8988T (cell line): Measurements from ENCODE around the gene PRR33.
A peak's percentile ranks its signal among the peaks of the same experiment; 100 is the strongest.
"Not testable (repeated sequence)": the region's sequence is repeated elsewhere in the genome, so short reads cannot be mapped to it uniquely, and the experiment has no call there.

Source experiments
- DNase-seq: peaks from one replicate; pipeline ENCODE4 v3.0.0; 2011

PRR33 gene

DNA sequence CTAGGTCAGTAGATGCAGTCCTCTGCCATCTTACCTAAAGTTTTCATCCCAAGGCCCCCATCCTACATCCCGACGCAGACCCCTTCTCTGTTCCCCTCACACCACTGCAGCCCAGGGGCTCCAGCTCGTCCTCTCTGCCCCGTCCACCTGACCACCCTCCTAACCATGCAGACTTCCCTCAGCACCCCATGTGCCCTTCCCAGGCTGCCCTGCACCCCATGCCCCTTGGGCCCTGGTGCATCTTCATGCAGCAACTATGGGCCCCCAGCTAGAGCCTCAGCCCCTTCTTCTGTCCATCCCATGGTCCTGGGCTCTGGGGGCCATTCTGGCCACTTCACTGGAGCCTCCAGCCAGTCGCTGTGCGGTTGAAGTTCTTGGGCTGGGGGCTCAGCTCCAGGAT lies 2.9 kb downstream of the PRR33 start:
- DNase-seq, result no peak

DNA sequence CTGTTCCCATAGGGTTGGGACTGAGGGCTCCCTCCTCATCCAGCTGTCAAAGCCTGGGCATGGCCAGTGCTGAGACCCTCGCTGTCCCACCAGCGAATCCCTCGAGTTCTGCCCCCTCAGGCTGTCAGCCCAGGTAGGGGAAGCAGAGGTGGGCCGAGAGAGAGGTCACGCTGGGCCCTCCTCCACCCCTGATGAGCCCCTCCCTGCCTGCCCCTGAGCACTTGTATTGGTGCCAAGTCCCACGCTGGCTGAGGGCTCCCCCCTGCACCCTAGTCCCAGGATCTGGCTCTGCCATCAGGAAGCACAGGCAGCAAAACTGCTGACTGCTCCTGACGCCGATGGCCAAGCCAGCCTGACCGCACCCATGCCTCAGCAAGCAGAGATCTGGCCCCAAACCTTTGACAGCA lies 3.3 kb downstream of the PRR33 start:
- DNase-seq, result no peak

DNA sequence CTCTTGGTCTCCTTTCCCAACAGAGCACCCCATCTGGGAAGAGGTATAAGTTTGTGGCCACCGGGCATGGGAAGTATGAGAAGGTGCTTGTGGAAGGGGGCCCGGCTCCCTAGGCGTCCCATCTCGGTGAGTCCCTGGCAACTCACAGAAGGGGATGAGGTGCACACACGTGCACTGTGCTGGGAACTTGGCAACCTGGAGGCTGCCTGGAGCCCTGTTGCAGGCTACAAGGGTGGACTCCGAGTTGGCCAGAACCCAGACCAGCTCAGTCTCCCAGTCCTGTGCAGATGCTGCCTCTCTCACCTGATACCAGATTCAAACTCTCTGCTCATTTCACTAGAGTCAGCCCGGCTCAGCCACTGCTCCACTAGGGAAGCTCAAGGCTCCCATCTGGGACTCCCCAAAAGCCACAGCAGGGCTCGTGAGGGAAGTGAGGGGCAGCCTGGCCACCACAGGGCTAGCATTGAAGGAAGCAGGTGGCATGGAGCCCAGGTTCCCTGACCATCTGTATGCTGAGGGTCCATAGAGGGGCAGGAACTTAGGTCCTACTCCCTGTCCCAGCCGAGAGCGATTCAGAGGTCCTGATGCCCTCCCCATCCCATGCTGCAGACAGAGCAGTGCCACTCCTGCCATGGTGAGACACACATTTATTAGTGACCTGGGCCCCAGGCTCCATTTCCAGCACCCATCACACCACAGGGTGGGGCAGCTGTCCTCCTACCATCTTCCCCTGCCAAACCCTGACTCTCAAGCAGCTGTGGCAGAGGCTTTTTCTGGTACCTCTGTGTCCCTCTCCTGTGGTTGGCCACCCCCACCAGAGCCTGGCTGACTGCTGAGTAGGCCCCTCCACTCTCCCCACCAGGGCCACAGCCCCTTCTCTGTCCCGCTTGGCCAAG lies 4.0 kb downstream of the PRR33 start:
- peak; percentile 31 for DNase-seq

DNA sequence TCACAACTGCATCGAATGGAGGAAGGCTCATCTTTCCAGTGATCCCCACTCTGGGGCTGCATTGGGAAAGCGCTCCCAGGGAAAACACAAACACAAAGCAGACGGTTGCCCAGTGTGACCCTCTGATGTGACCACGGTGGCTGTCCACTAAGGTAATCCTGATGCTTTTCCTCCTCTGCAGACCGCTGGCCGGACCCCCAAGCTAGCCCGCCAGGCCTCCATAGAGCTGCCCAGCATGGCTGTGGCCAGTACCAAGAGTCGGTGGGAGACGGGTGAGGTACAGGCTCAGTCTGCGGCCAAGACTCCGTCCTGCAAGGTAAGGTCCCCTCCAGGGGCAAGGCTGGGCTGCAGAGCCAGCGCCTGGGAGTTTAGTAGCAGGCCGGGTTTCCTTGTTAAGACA lies 5.1 kb downstream of the PRR33 start:
- DNase-seq, result peak; percentile 11

DNA sequence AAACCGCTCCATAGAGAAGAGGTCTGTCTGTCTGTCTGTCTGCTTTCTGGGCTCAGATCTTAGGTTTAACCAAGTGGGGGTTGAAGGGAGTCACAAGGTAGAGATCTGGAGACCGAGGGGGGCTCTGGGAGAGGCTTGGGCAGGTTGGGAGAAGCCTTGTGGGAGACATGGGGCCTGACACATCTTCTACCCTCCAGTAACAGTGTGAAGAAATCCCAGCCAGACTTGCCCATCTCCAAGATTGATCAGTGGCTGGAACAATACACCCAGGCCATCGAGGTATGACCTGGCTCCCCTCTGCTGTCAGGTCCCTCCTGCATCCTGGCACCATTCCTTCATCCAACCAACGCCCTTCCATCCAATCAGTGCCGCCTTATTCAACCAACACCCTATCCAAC lies 7.4 kb downstream of the PRR33 start:
- no peak for DNase-seq

DNA sequence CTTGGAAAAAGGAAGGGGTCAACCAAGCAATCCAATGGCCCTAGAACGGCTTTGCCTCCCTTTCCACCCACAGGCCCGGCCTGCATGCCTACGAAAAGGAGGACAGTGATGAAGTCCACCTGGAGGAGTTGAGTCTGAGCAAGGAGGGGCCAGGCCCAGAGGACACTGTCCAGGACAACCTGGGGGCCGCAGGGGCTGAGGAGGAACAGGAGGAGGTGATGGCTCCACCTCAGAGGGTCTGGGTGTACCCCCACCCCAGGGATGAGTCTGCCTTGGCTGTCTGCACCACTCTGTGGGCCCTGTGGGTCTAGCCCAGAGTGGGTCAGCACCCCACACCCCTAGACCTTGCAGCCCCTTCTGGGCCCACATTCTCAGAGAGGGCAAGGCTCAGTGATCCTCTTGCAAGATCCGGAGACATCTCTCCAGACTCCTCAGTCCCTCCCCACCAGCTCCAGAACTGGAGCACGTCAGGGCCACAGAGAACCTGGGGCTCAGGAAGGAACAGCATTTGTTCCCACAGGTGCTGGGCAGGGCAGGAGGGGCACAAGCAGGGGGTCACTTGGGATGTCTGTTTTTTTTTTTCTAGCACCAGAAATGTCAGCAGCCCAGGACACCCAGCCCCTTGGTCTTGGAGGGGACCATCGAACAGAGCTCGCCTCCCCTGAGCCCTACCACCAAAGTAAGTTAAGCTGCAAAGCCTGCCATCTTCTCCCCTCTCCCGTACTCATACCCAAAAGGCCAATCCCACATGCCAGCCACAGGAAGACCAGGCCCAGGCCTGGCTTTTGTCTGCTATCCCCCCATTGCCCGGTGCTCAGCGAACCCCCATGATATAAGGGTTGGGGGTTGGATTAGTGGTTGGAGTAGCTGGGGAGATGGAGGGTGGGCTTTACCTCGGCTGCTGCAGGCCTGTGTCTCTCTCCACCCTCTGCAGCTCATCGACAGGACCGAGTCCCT lies 8.1 kb downstream of the PRR33 start:
- DNase-seq, result peak; percentile 15

DNA sequence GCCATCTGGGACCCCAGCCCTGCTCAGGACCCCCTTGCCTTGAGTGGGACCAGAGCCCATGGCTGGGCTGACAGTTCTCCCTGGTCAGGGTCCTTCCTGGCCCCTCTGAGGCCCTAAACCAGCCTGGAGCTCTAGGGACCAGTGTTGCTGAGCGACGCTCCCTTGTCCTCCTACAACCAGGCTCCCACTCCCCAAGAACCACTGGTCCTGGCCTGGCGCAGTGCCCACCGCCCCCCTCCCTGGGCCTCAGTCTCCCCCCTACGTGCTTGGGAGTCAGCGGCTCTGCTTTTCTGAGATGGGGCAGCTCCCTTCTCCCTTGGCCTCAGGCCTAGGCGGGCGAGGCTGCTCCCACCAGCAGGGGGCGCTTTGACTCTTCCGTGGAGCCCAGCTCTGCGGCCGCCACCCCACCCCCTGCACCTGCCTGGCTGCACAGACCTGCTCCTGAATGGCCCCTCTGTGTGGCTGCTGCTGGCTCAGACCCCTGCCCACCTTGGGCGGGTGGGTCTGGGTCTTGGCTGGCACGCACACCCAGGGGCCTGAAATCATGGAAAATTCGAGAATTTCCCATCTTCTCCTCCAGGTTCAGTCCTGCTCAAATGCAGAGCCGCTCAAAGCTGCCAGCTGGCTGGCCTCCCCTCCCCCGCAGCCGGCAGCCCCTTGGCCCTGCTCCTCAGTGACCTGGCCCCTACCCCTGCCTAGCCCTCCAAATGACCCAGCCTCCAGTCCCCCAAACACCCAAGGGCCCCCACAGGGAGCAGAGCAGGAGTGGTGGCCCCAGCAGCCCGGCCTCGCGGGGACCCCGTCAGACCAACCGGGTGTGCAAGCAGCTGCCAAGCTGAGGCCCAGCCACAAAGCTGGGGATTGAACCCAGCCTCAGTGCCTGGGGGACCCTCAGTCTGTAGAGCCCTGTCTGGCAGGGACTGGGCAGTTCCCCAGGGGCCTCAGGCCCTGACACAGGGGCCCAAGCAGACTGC lies 9.1 kb downstream of the PRR33 start:
- DNase-seq, result peak; percentile 100

DNA sequence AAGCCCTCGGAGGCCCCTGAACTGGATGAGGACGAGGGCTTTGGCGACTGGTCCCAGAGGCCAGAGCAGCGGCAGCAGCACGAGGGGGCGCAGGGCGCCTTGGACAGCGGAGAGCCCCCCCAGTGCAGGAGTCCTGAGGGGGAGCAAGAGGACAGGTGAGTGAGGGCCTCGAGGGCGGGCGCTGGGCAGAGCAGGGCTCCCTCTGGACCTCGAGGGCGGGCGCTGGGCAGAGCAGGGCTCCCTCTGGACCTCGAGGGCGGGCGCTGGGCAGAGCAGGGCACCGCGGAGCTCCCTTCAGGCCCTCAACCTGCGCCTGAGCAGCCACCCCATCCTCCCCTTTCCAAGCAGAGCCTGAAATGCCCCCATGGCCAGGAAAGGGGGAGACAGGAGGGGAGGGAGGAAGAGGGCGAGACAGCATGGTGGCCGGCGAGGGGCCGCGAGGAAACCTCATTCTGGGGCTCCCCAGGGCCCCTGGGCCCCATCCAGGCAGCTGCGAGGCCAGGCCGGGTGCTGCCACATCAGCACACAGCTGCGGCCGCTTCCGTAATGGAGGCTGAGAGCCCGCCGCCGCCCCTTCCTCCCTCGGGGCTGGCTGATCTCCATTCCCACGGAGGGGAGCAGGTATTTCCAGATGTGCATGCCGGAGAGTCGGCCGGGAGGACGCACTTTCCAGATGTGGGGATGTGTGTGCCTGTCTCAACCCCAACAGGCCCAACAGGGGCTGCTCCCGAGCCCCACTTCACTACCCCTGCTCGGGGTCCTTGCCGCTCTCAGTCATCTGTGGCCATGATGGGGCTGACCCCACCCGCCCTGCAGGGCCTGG lies 10.0 kb downstream of the PRR33 start:
- peak; percentile 38 for DNase-seq

DNA sequence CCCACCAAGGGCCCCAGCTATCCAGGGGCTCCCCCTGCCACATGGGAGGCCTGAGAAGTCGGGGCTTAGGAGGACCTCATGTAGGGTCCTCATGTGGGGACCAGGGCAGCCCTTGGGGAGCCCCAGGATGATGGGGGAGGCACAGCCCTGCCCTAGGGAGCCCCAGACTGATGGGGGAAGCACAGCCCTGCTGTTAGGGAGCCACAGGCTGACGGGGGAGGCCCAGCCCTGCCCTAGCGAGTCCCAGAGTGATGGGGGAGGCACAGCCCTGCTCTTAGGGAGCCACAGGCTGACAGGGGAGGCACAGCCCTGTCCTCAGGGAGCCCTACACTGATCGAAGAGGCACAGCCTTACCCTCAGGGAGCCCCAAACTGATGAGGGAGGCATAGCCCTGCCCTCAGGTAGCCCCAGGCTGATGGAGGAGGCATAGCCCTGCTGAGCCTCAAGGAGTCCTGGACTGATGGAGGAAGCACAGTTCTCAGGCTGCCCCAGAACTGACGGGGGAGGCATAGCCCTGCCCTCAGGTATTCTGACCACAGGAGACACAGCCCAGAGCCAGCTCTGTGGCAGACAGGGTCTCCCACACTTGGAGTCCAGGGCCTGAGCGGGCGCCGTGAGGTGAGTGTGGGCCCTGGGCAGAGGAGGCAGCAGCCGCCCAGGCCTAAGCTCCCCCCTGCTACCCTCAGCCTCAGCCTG lies 10.8 kb downstream of the PRR33 start:
- no peak for DNase-seq

DNA sequence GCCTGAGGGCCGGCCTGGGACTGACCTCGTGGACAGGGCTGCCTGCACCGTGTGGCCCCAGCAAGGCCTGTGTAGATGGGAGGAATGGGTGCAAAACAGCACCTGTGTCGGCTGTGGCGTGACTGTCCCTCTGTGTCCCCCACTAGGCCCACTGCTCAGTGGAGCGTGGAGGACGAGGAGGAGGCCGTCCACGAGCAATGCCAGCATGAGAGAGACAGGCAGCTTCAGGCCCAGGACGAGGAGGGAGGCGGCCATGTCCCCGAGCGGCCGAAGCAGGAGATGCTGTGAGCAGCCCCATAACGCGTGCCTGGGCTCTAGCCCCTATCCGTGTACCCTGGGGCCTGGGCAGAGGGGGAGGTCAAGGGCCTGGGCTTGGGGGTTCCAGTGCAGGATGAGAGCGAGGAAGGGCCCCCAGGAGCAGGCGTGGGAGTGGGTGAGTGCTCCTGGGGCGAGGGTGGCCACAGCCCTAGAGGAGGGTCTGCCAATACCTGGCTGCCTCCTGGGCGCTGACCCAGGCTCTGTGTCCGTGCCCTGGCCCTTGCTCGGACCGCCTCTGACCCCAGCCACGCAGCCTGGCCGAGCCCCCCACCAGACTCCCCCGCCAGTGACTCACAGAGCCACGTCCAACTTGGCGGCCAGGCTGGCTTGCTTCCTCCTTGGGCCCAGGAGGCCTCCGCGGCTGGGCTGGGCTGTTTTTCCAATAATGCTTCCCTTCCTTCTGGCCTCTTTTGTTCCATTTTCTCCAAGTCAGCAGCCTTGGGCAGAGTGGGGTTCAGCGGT lies 11.6 kb downstream of the PRR33 start:
- DNase-seq, result peak; percentile 45

DNA sequence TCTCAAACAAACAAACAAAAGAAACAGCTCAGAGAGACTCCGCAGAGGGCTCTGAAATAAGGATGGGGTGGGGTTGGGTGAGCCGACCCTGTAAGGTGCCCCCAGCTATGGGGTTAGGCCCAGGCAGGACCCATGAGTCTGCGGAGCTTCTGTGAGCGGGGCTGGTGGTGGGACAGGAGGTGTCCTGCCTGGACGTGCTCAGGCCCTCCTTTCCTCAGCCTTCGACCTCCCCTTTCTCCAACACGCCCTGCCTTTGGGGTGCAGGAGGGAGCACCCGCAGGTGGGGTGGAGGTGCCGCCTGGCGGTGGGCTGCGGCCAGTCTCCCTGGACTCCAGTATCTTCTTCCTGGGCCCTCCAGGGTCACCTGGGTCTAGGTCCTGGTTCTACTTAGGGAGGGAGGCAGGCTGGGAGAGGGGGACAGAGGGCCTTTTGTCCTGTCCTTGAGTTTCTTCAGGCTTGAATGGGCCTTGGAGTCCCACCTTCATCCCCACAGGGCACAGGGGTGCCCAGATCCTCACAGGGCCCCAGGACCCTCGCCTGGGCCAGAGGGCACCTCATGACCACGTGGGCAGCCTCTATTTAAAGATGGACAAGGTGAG lies 12.3 kb downstream of the PRR33 start:
- no peak for DNase-seq

DNA sequence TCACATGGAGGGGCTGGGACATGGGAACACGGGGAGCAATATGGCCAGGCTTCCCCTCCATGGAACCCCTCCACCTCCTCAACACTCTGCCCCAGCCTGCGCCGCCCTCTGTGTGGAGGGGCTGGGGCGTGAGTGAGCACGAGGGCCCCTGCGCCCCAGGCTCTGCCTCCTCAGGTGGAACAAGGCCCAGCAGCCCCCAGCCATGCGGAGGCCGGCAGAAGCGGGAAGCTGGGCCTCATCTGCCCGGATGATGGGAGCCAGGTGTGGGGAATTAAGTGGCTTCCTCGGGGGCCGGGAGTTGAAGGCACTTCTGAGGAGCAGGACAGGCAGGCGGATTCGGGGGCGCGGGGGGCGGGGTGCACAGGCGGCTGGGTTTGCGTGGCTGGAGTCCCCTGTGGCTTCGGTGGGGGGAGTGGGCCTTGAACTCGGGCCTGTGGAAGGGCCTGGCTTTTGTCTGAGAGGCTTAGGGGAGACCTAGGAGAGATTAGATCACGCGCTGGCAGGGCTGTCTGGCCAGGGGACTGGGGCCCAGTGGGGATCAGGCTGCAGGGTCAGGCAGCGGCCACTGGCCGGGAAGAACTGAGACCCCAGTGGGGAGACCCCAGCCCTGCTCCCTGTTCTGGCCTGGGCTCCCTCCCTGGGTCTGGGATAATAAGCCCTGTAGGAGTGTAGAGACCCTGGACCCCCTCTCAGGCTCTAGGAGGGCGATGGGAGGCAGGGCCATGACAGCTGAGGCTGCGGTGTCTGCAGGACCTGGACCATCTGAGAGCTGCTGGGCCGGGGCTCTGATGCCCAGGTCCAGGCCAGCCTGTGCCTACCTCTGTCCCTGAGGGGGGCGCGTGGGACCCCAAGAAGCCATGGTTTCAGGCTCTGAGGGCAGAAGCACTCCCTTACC lies 13.3 kb downstream of the PRR33 start:
- DNase-seq, result peak; percentile 46

DNA sequence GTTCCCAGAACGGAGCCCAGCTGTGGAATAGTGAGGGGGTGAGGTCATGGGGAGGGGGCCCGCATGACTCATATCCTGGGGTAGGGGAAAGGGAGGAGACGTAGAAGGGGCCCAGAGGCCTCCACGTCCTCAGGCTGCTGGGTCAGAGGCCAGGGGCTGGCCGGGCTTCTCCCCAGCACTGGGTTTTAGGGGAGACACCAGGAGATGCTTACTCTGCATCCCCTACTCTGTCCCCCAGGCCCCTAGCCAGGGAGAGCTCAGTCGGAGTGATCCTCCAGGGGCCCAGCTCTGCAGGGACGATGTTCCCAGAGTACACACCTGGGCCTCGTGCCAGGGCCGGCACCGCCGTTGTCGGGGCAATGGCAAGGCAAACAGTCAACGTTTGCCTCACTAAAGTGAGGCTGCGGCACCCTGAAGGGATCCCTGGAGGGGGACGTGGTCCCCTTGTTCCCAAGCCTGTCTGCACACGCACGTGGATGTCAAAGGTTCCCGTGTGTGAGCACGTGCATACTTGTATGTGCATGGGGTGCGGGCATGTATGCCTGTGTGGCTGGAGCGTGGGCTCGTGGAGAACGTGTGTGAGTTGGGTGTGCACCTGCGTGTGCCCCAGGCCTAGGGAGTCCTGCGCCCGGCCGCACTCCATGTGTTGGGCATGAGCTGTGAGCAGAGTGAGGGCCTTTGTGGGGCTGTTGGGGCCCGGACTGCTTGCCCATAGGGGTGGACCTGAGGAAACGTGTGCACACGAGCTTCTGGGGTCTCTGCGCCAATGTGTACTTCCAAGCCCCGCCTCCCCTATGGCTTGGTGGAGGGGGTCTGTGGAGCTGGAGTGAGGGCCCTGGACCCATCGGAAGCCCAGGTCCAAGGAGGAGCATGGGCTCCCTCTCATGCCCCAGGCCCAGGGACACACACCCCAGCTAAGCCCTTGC lies 14.2 kb downstream of the PRR33 start:
- DNase-seq, result no peak

DNA sequence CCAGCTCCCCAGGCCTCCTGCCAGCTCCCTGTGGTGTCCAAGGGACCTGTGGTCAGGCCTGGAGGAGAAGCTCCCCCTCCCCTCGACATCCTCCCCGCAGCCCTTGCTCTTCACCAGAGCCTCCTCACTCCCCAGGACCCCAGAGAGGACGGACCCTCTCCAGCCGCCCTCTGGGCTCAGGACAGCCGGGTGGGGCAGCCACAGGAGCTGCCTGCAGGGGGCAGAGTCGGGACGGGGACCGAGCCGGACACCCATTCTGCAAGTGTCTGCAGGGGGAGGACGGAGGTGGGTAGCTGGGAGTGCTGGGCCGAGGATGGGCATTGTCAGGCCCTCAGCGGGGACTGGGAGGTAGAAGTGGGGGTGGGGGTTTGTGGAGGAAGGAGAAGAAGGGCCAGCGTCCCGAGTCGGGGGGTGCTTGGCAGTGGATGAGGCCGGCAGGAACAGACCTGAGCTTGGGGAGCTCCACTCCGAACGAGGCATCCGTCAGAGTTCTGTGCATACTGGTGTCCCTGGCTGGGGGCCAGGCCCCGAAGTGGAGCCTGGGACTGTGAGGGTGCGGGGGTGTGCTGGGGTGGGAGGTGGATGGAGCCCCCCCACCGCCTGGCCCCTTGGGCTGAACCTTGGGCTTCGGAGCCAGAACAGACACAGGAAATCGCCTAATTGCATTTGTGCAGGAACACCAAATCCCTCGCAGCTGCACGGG lies 15.2 kb downstream of the PRR33 start:
- DNase-seq, result peak; percentile 98

DNA sequence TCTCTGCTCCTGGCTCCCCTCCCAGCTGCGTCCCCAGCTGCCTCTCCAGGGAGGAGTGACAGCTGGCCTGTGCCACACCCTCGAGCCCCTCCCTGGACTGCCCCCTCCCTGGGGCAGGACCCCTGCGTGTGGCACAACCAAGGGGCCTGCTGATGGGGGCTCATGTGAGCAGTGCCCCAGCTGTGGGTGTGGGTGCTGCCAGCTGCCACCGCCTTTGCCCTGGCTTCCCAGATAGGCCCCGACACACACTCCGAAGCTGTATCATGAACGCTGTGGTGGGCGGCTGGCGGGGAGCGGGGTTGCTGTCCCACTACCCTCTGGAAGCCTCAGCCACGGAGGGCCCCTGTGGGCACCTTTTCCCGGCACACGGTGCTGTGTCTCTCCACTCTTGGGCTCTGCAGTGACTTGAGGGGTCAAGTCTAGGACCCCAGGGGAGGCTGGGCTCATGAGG lies 15.8 kb downstream of the PRR33 start:
- DNase-seq, result not testable (repeated sequence)

DNA sequence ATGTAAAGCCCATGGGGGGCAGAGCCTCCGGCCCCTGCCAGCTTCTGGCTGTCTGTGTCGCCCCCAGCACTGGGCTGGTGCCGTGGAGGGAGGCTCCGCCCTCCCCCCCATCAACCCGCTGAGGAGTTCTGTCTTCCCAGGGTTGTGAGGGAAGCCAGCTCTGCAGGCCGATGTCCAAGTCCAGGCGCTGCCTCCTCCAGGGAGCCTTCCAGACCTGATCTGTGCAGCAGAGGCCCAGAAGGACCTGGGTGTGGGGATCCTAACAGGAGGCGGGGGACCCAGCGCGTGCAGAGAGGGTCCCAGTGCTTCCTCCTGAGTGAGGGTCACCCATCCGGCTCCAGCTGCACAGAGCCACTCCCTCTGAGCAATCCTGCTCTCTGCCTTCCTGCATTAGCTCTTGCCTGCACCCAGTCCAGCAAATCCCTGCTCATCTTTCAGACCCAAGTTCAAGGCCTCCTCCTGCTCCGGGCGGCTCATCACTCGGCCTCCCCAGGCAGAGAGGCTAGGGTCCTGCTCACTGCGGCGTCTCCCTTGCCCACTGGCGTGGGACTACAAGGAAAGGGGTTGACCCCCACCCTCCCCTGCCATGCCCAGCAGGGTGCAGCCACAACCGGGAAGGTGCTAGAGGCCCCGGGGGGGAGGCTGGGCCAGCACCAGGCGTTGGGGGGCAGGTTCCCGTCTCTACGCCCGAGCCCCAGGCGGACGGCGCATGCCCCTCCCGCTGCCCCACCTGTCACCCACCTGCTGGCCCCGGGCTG lies 16.4 kb downstream of the PRR33 start:
- no peak for DNase-seq
